GM13977 (cell line): ENCODE measurements around the gene PSMD7.
"Not testable (repeated sequence)": the region's sequence is repeated elsewhere in the genome, so short reads cannot be mapped to it uniquely, and the experiment has no call there.

Source experiments
- DNase-seq: peaks from one replicate; pipeline ENCODE4 v3.0.0; 2012; ENCODE audit warnings: low spot score
- in situ Hi-C: fragments of 300-500 bp; cut with MboI; formaldehyde crosslinking; loops from one replicate; pipeline ENCODE4 v1.12.0; 2022; ENCODE audit warnings: low sequenced_read_pairs, low pct_unique_long_range_greater_than_20kb, mixed read lengths, inconsistent platforms; ENCODE audit not compliant: unreplicated experiment
- TF ChIP-seq, protein P1 (sequence below): IDR thresholded peaks from 2 replicates; pipeline ENCODE4 v1.5.1; 2012; ENCODE audit warnings: mild to moderate bottlenecking, control low read depth; ENCODE audit not compliant: insufficient read depth; ENCODE audit errors: extremely low read depth, missing control alignments

Gene PSMD7

DNA sequence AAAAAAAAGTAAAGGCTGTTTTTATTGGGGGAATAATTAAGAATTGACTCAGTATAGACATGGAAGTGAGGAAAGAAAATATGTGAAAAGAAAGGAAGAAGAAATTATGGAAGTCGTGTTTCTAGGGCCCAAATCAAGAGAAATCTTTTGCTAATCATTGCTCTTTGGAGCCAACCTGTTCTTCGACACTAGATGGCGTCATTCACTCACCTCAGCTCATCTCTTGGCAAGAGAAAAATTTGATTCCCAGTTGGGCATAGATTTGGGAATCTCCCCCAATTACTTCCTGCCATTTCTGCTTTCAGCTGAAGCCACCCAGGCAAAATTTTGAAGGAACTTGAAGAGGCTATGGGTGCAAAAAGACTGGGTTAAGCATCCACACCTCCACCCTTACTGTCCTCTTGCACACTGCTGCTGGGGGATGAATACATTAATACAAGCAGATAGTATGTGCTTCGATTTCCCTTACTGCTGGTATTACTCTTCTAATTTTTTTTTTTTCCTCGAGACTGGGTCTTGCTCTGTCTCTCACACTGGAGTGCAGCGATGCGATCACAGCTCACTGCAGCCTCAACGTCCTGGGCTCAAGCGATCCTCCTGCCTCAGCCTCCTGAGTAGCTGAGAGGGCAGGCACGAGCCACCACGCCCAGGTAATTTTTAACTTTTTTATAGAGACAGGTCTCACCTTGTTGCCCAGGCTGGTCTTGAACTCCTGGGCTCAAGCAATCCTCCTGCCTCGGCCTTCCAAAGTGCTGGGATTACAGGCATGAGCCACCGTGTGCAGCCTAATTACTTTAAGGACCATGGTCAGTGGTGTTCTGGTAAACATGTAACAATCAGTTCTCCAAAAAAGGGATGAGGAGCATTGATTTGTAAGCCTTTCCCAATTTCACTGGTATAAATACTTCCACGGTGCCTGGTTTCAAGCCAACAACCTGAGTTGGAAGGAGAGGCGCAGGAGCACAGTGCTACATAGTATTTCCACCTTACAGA, 13.5 kb downstream of the PSMD7 start:
- in situ Hi-C loops = loop anchor here (25.0 kb wide), 1 partner anchor 327 kb away; no protein-coding TSS in a partner anchor

DNA sequence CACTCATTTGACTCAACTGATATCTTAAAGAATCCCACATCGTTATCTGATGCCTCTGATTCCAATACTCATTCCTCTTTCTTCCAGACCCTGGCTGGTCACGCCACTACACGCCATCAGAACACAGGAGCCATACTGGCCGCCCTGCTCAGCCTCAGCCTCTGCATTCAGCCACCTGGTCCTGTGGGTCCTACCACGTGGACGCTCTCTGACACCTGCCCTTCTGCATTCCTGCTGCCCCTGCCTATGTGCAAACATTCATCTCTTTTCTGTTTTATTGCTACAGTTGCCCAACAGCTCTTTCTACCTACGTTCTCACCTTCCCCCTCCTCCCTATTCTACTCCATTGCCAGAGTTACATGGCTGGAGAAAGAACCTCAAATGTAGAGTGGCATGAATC, 18.4 kb downstream of the PSMD7 start:
- in situ Hi-C loops = loop anchor here (25.0 kb wide), 1 partner anchor 322 kb away; no protein-coding TSS in a partner anchor
- TF ChIP-seq, protein P1, sequence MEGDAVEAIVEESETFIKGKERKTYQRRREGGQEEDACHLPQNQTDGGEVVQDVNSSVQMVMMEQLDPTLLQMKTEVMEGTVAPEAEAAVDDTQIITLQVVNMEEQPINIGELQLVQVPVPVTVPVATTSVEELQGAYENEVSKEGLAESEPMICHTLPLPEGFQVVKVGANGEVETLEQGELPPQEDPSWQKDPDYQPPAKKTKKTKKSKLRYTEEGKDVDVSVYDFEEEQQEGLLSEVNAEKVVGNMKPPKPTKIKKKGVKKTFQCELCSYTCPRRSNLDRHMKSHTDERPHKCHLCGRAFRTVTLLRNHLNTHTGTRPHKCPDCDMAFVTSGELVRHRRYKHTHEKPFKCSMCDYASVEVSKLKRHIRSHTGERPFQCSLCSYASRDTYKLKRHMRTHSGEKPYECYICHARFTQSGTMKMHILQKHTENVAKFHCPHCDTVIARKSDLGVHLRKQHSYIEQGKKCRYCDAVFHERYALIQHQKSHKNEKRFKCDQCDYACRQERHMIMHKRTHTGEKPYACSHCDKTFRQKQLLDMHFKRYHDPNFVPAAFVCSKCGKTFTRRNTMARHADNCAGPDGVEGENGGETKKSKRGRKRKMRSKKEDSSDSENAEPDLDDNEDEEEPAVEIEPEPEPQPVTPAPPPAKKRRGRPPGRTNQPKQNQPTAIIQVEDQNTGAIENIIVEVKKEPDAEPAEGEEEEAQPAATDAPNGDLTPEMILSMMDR = no peak

More for the DNA sequence above, 13.5 kb downstream of the PSMD7 start:
- DNase-seq = peak; percentile 60
- TF ChIP-seq, protein P1 = peak; percentile 79

DNA sequence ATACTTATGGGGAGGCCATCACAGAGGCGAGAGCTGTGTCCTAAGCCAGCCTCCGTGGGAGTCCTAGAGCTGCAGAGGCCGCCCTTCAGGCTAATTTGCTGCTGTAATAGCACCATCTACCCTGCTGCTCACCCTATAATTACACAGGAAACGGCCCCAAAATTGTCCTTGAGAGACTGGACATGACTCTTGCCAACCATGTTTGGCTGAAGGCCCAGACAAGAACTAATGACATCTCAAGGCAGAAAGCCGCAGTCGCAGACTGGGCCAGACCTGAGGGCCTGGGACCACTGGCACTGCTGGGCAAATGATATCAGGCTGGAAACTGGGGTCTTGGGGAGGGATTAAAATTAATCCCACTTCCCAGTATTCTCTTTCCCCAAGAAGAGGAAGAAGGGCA, 24.1 kb downstream of the PSMD7 start:
- in situ Hi-C loops = loop anchor here (25.0 kb wide), 1 partner anchor 317 kb away; no protein-coding TSS in a partner anchor
- DNase-seq = no peak
- TF ChIP-seq, protein P1 = no peak

More for the DNA sequence above, 18.4 kb downstream of the PSMD7 start:
- DNase-seq = no peak

DNA sequence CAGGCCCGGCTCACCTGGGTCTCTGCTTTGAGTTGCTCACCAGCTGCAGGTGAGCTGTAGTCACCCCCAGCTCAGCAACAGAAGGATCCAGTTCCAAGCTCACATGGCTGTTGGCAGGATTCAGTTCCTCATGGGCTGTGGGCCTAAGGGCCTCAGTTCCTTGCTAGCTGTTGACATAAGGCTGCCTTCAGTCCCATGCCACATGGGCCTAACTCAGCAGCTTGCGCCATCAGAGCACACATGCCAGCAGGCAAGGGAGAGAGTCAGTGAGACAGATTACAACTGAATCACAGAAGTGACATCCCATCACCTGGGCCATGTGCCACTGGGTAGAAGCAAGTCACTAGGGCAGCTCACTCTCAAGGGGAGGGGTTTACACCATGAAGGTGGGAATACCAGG, 24.7 kb downstream of the PSMD7 start:
- TF ChIP-seq, protein P1 = no peak
- in situ Hi-C loops = loop anchor here (25.0 kb wide), 1 partner anchor 316 kb away; no protein-coding TSS in a partner anchor
- DNase-seq = no peak

DNA sequence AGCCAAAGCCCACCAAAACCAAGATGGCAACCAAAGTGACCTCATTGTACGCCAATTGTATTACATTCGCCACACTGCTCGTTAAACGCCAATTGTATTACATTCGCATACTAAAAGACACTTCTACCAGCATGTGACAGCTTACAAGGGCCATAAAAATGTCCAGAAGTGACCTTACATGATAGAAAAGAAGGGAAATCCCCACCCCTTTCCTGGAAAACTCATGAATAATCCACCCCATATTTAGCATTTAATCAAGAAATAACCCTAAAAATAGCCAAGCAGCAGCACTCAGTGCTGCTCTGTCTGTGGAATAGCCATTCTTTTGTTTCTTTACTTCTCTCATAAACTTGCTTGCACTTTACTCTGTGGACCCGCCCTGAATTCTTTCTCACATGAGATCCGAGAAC, 25.7 kb downstream of the PSMD7 start:
- in situ Hi-C loops = loop anchor here (25.0 kb wide), 1 partner anchor 315 kb away; no protein-coding TSS in a partner anchor
- TF ChIP-seq, protein P1 = no peak
- DNase-seq = no peak

DNA sequence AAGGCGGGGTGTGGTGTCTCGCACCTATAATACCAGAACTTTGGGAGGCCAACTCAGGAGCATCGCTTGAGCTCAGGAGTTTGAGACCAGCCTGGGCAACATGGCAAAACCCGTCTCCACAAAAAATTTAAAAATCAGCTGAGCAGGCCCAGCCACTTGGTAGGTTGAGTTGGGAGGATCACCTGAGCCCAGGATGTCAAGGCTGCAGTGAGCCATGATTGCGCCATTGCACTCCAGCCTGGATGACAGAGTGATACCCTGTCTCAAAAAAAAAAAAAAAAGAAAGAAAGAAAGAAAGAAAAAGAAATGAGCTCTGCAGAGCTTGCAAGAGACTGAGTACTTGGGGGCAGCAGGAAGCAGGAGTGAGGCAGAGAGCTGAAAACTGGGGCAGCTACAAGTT, 28.2 kb downstream of the PSMD7 start:
- not testable (repeated sequence) for DNase-seq
- in situ Hi-C loops = loop anchor here (25.0 kb wide), 1 partner anchor 313 kb away; no protein-coding TSS in a partner anchor

DNA sequence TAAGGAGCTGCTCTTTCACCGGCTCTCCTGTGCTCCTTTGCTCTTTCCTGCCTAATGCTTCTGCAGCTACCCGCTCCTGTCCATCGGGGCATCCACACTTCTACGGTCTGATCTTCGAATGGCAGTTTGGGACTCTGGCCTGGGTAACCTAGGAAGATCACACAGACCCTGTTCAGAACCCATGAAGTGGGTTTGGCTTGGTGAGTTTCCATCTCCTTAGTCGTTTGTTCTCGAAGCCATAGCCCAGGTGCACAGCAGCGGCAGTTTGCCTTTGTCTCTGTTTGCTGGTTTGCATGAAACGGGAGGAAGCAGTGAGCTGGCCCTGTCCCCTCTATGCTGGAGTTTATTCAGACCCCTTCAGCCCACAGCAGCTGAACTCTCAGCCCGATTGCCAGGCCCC, 29.0 kb downstream of the PSMD7 start:
- no peak for DNase-seq
- TF ChIP-seq, protein P1 = no peak
- in situ Hi-C loops = no loop called here

DNA sequence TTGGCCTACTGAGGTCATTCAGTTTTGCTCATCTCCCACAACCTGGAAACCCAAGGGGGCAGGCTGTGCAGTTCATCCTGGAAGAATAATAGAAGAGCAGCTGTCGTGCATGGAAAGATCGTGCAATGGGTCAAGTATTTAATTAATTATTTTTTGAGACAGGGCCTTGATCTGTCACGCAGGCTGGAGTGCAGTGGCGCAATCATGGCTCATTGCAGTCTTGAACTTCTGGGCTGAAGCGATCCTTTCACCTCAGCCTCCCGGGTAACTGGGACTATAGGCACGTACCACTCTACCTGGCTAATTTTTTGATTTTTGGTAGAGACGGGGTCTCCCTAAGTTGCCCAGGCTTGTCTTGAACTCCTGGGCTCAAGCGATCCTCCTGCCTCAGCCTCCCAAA, 31.7 kb downstream of the PSMD7 start:
- DNase-seq, in situ Hi-C loops: not testable (repeated sequence)

DNA sequence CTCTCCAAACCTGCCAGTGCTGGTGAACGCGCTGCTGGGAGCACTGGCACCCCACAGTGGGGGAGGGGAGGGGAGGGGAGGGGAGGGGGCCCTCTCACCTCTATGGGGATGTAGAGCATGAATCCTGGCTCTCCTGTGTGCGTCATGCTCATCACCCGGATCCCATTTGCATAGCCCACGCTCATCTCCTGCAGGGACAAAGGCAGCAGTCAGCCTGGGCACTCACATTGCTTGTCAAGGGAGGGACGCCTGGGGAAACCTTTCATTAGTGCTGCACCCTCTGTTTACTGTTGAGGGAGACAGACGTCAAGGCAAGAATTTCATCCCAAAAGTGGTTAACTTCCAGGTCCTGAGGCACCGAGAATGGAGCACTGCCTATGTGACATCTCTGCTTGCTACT, 35.9 kb downstream of the PSMD7 start:
- in situ Hi-C loops, DNase-seq: not testable (repeated sequence)

DNA sequence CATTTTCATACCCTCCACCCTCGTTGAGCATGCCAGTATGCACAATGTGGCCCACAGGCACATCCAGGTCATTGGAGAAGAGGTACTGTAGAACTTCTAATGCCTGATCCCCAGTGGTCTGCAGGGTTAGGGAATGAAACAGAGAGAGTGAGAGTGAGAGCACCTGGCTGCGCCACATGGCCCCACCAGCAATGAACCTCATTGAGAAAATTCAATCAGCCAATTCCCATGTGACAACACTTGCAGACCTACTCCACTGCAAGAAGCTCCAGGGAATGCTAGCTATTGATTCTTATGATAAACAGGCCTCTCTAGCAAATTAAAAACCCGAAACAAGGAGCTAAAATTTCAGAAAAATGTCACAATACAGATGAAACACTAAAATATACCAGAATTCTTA, 40.9 kb downstream of the PSMD7 start:
- DNase-seq, in situ Hi-C loops: not testable (repeated sequence)
